NCI-H1930 (cell line): ENCODE results near the gene SPINT1.
A peak's percentile ranks its signal among the peaks of the same experiment; 100 is the strongest.

Source experiments
- DNase-seq, 2 experiments: peaks; one replicate each; lab custom pipeline; 2025; lab: John Stamatoyannopoulos, UW

Gene SPINT1

GRCh38 chr15:40893019-40893670 is 49.3 kb downstream of the SPINT1 start:
- DNase-seq: no peak

DNA sequence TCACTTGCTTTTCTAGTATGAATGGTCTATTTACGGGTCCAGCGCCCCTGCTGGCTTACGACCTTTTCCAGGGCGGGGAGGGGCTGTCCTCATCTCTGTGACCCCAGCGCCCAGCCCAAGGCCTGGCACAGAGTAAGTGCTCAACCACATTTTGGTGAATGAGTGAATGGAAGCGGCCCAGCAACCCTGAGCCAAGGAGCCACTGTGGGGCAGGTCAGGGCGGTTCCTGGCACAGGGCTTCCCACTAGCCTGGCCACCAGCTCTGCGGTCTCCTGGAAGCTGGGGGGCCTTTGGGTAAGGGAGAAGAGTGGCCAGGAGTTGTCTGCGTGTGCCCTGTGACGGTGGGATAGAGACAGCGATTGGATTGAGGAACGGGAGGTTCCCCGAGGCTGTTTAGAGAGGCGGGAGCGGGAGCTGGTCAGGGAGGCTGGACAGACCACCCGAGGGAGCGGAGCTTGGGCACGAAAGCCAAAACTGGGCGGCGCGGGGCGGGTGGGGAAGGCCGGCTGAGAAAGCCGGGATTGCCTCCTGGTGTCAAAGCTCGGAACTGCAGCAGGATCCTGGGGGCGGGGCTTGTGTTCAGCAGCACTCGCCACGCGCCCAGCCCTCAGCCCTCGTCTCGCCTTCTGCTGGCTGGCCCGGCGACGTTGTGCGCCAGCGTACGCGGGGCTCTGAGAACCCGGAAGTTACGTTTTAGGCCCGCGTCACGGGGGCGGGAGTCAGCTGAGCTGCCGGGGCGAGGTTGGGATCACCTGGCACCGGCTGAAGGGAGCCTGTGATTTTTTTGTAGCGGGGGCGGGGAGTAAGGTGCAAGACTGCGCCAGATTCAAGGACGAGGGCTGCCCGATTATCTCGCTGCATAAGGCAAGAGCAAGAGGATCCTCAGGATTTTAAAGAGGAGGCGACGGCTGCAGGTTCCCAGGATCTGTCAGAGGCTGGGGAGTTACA is 50.2 kb downstream of the SPINT1 start, which contains the start of gene VPS18:
VPS18 (plus strand) TSS at position 718 of the 948 bp plus-strand sequence. CDS start 319 bp downstream, outside the sequence.
- peak; percentile 86 to 89 for DNase-seq

DNA sequence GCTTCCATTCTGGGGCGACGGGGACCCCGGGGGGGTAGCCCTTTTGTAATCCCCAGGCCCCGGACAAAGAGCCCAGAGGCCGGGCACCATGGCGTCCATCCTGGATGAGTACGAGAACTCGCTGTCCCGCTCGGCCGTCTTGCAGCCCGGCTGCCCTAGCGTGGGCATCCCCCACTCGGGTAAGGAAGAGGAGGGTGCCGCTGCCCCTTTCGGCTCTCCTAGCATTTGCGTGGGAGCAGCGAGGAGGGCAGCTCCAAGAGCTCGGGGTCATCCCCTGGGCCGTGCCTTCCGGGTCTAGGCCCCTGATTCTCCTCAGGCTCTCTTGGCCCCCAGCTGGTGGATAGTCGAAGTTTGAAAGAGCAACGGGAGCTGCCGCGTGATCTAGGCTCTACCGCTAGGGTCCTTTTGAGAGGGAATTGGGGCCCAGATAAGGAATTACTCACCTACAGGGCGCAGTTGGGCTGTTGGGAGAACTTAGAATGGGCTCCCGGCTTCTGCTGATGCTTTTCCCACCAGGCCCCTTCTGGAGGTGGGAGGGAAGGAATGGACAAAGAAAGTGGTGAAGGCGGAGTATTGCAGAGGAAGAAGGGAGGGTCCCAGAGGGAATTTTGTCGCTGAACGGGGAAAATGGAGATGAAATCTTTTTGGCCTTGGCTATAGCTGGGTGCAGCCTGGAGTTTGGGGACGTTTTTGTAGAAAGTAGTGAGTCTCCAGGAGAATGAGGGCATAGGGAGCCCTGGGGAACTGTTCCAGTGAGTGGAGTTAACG is 51.0 kb downstream of the SPINT1 start:
- DNase-seq: peak; percentile 5 to 7

DNA sequence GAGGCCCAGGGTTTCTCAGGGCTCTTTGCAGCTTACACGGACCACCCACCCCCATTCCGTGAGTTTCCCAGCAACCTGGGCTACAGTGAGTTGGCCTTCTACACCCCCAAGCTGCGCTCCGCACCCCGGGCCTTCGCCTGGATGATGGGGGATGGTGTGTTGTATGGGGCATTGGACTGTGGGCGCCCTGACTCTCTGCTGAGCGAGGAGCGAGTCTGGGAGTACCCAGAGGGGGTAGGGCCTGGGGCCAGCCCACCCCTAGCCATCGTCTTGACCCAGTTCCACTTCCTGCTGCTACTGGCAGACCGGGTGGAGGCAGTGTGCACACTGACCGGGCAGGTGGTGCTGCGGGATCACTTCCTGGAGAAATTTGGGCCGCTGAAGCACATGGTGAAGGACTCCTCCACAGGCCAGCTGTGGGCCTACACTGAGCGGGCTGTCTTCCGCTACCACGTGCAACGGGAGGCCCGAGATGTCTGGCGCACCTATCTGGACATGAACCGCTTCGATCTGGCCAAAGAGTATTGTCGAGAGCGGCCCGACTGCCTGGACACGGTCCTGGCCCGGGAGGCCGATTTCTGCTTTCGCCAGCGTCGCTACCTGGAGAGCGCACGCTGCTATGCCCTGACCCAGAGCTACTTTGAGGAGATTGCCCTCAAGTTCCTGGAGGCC is 55.8 kb downstream of the SPINT1 start:
- no peak for DNase-seq

GRCh38 chr15:40900256-40901052 is 56.6 kb downstream of the SPINT1 start:
- DNase-seq: no peak

DNA sequence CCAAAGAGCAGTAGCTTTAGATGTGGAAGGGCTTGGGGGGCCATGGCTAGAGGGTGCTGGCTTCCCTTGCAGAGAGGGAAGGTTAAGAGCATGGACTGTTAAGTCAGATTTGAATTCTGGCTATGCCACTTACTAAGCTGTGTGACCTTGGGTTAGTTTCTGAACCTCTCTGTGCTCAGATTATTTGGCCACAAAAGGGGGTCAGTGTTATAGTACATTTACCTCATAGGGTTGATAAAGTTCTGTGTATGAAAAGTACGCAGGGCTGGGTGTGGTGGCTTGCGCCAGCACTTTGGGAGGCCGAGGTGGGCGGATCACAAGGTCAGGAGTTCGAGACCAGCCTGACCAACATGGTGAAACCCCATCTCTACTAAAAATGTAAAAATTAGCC is 57.2 kb downstream of the SPINT1 start:
- DNase-seq: no peak

DNA sequence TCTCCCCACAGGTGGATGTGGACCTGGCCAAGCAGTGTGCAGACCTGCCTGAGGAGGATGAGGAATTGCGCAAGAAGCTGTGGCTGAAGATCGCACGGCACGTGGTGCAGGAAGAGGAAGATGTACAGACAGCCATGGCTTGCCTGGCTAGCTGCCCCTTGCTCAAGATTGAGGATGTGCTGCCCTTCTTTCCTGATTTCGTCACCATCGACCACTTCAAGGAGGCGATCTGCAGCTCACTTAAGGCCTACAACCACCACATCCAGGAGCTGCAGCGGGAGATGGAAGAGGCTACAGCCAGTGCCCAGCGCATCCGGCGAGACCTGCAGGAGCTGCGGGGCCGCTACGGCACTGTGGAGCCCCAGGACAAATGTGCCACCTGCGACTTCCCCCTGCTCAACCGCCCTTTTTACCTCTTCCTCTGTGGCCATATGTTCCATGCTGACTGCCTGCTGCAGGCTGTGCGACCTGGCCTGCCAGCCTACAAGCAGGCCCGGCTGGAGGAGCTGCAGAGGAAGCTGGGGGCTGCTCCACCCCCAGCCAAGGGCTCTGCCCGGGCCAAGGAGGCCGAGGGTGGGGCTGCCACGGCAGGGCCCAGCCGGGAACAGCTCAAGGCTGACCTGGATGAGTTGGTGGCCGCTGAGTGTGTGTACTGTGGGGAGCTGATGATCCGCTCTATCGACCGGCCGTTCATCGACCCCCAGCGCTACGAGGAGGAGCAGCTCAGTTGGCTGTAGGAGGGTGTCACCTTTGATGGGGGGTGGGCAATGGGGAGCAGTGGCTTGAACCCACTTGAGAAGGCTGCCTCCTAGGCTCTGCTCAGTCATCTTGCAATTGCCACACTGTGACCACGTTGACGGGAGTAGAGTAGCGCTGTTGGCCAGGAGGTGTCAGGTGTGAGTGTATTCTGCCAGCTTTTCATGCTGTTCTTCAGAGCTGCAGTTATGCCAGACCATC is 59.0 kb downstream of the SPINT1 start:
- no peak for DNase-seq

DNA sequence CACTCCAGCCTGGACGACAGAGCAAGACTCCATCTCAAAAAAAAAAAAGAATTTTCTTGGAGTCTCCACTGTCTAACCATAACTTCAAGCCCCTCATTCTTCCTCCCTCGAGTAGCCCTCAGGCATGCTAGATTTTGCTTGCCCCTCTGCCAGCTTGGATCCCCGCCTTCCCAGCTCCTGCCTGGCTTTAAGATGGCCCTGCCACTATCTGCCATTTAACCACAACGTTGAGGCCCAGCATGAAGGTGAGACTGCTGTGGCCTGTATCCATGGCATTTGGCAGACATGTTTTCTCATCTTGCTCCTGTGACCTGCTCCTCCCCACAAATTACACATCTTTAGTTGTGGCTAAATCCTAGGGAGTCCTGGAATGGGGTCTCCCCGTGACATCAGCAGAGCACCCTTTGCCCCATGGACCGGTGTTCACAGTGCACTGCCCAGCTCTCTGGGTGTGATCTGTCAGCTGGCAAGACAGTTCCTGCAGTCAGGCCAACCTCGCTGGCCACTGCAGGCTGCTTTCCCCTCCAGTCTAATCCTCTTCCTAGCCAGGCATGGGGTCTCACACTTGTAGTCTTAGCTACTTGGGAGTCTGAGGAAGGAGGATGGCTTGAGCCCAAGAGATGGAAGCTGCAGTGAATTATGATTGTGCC is 60.8 kb downstream of the SPINT1 start:
- DNase-seq: no peak

- DNase-seq: peak; percentile 62 to 74
These were observed 62.5 kb downstream of the SPINT1 start for GRCh38 chr15:40906091-40906990.

DNA sequence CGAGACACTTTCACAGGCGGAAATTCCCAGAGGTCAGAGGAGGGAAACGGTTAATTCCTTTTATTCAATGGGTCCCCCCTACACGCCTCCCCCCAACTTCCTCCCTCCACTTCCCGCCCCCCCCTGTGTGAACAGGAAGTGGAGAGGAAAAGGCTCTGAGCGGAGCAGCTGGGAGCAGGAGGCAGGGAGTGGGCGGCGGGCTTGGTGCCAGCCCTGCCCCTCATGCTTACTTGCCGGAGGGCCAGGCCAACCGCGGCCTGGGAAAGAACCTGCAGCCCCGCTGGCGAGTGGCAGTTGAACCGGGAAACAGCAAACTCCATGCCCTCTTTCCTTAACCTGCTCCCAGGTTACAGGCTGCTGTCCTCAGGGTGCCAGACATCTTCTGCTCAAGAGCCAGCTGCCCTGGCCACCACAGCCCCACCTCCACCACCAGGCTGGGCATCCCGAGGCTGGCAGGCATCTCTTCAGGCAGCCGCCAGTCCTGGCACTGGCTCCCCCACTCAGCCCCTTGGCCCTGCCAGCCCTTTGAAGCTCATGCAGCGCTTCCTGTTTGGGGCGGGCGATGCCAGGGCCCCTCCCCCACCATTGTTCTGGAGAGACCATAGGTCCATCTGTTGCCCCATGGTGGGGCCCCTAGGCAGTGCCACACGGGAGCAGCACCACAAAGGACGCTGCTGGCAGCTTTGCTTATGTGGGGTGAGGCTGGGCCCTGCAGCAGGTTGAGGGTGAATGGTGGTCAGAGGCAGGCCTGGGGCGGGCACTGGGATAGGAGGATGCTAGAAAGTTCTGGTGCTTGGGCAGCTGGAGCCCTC is 63.3 kb downstream of the SPINT1 start:
- no peak for DNase-seq
